ENCODE data around the gene KRT38.

The KRT38 gene

GRCh38 chr17:41421617-41422016 is 19.2 kb downstream of the KRT38 start:
- DNase-seq (ENCODE audit: low spot score): no peak

GRCh38 chr17:41421116-41421515 is 19.7 kb downstream of the KRT38 start:
- DNase-seq (ENCODE audit: low spot score): no peak

DNA sequence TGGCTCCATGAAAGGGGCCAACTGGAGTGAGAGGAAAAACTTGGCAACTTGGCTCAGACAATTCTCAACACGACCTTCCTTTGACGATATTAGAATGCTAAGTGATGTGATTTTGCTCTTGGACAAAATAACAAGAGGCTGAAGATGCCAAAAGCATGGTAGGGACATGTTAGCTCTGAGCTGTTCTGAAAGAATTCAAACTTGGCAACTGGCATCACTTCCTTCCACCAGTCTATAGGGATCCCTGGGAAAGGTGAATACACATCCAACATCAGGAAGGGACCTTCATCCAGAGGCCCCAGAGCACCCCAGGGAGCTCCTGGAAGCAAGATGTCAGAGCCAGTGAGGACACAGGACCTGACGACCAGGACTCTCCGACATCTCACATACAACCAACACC is 20.6 kb downstream of the KRT38 start:
- DNase-seq (ENCODE audit: low spot score): no peak

DNA sequence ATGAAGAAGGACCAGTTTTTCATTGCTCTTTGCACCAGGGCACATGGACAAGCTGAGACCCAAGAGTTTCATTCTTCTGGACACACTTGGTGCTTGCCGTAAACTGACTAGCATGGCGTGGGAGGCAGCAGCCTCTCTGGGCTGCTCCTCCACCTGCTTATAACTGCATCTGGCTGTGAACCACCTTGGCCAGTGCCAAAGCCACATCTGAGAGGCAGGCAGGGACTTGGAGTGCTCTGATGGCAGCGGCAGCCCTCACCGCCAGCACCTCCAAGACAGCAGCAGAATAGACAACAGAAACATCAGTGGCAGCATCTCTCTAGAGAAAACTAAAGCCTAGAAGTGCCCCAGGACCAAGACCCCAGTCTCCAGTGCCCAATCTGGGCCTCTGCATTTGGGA is 21.1 kb downstream of the KRT38 start:
- DNase-seq (ENCODE audit: low spot score): no peak

- DNase-seq (ENCODE audit: low spot score): no peak
Observed at GRCh38 chr17:41418116-41418860, 22.5 kb downstream of the KRT38 start.

DNA sequence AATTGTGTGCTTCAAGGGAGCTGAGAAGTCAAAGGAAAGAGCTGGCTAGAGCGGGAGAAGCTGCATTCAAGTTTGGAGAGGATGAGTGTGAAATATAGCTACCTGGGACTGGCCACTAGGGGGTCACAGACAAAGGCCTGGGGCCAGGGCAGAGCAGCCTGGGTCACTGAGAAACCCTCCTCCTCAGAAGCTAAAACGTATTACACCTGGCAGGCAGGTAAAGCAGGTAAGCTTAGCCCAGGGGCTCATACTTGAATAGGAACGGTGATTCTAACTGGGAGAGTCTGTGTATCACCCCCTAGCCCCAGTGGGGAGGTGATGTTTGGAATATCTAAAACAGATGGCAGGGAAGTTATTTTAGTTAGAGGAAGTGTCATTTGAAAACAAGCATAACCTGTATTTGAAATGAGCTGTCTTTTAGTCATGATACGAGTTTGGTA is 23.2 kb downstream of the KRT38 start:
- DNase-seq (ENCODE audit: low spot score): no peak

GRCh38 chr17:41417127-41417526 is 23.7 kb downstream of the KRT38 start:
- DNase-seq (ENCODE audit: low spot score): no peak

- DNase-seq (ENCODE audit: low spot score): no peak
Observed at GRCh38 chr17:41416479-41416878, 24.3 kb downstream of the KRT38 start.

DNA sequence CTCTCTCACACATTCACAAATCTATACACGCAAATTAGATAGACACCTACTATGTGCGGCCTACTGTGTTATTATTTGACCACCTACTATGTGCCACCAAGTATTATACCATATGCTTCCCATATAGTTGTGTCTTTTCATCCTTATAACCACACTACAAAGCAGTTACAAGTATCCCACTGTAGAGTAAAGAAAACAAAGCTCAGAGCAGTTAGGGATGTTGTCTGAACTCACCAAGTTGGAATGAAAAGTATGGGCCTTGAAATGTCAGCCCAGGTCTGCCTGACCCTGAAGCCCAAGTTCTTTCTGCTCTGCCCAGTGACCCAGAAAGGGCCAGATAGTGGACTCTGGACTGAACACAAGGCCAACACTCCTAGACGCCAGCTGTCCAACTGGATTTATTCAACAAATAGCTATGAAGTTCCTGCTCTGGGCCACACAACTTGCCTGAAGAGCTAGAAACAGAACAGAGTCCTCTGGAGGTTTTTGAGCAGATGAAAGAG is 24.9 kb downstream of the KRT38 start:
- DNase-seq (ENCODE audit: low spot score): peak; percentile 60

DNA sequence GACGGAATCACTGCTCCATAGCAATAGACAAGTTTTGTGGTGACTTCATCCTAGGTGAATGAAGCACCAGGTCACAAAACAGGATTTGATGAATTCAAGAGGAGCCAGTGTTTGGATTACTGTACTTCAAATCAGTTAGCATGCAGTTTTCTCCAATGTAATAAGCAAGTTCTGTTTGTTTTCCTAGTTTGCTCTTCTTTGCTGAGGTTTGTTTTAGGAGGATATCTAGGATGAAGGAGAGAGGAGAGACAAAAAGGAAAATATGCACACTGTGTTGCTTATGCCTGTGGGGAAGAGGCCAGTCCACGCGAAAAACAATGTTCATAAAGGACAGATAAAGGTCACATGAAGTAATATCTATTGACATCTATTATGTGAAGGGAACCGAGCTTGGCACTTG is 25.4 kb downstream of the KRT38 start:
- no peak for DNase-seq (ENCODE audit: low spot score)

DNA sequence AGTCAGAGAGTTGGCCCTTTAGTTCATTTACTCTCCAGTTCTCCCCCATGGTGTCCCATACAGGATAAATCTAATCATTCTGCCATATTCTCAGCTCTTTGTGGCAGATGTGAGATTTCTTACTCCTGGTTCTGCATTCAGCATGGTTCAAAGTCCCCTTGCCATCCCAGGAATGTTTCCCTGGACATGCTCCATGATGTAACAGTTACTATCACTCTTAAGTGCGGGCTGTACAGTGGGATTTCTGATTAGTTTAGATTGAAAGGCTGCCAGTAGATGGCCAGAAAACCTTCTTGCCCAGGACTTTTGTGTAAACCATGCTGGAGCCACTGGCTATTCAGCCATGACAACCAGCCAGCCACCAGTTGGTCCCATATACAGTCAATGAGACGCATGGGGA is 26.8 kb downstream of the KRT38 start:
- no peak for DNase-seq (ENCODE audit: low spot score)

- no peak for DNase-seq (ENCODE audit: low spot score)
Observed at GRCh38 chr17:41413353-41413957, 27.3 kb downstream of the KRT38 start.

- no peak for DNase-seq (ENCODE audit: low spot score)
Observed at GRCh38 chr17:41411072-41411840, 29.5 kb downstream of the KRT38 start.

DNA sequence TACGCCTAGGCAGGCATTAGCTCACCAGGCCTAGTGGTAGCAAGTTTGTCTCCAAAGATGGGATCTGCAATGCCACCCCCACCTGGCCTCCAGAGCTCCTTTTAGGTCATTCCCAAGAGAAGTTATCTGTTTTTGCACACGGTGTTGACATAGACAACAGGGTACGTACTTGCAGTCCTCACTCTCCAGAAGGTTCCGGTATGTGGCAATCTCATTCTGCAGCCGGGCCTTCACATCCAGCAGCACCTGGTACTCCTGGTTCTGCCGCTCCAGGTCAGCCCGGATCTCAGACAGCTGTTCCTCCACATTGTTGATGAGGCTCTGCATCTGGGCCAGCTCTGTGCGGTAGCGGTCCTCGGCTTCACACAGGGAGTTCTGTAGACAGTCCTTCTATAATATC is 33.6 kb downstream of the KRT38 start:
- DNase-seq (ENCODE audit: low spot score): no peak

- no peak for DNase-seq (ENCODE audit: low spot score)
Observed at GRCh38 chr17:41406205-41406604, 34.6 kb downstream of the KRT38 start.

- DNase-seq (ENCODE audit: low spot score): peak; percentile 82
Observed at GRCh38 chr17:41404024-41404671, 36.6 kb downstream of the KRT38 start.

GRCh38 chr17:41403404-41404023 is 37.3 kb downstream of the KRT38 start:
- no peak for DNase-seq (ENCODE audit: low spot score)

DNA sequence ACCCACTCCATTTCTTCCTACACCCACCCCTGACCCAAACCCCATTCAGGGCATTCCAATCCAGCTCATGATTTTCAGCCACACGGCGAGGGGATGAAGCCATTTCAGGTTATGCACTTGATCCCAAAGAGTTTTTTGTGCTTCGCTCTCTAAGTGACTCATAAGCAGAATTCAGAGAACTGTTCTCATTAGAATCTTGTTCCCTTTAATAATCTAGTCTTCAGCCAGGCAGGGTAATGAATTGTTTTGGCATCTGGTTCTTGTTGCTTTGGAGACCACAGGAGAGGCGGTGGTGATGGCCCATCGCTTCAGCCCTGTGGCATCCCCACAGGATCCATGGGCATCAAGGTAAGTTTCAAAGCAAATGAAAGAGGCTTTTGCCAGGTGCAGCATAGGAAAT is 38.6 kb downstream of the KRT38 start:
- DNase-seq (ENCODE audit: low spot score): no peak

- no peak for DNase-seq (ENCODE audit: low spot score)
Observed at GRCh38 chr17:41396996-41397660, 43.7 kb downstream of the KRT38 start, which contains the start of gene KRT31. Gene KRT31, minus strand, starts transcription at chr17:41397608. Its CDS starts 69 bp downstream, at chr17:41397539.

DNA sequence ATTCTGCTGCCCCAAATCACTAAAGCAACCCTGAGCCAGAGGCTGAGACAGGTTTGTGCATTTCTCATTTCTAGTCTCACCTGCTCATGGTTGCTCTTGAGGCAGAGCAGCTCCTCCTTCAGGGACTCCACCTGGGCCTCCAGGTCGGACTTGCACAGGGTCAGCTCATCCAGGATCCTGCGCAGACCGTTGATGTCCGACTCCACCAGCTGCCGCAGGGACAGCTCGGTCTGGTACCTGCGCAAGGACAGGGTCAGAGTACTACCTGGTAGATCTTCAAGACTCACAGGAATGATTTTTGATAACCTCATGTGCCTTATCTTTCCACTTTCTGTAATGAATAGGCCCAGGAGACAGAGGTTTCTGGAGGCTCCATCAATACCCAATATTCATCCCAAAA is 44.4 kb downstream of the KRT38 start:
- DNase-seq (ENCODE audit: low spot score): no peak

- no peak for DNase-seq (ENCODE audit: low spot score)
Observed at GRCh38 chr17:41395611-41396010, 45.2 kb downstream of the KRT38 start.

All from AG08396 (cell line).